Measurements from ENCODE around the gene CEP57L1. TPM values are rescaled to one million over a fixed set of nuclear protein-coding genes. Genes with fewer than 3 reads are reported as not detected.

Gene CEP57L1
- total RNA-seq, 1 donor from 2014 or later: 13.5 TPM

DNA sequence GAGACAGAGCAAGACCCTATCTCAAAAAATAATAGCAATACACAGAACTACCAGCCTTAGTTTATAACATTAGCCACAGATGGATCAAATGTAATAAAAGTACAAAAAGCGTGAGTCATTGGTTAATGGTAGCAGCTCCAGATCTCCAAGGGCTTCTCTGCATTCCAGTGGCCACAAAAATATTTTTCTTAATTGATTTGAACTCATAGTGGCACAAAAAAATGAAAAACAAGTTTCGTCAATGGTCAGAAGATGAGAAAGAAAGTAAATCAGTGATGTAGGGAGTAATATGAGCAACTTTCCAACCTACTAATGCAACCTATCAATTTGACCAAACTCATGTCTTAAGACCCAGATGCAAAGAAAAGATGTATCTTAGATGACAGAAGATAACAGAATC lies 79.6 kb downstream of the CEP57L1 start:
- no peaks in the 10 kb centered on the region for H3K9me3 ChIP-seq
- no peak overlapping the region for H3K4me3 ChIP-seq
- H3K36me3 ChIP-seq: no peaks in the 10 kb centered on the region
- no peak for DNase-seq (ENCODE audit: extremely low spot score in 2 of 2)
- TF ChIP-seq POLR2A (IDR thresholded peaks at IDR 0.05) (no peak), POLR2AphosphoS5 (IDR thresholded peaks at IDR 0.05; ENCODE audit: insufficient read depth in 1 of 2, low read depth in 1 of 2) (no peak)
- TF ChIP-seq, protein P1, sequence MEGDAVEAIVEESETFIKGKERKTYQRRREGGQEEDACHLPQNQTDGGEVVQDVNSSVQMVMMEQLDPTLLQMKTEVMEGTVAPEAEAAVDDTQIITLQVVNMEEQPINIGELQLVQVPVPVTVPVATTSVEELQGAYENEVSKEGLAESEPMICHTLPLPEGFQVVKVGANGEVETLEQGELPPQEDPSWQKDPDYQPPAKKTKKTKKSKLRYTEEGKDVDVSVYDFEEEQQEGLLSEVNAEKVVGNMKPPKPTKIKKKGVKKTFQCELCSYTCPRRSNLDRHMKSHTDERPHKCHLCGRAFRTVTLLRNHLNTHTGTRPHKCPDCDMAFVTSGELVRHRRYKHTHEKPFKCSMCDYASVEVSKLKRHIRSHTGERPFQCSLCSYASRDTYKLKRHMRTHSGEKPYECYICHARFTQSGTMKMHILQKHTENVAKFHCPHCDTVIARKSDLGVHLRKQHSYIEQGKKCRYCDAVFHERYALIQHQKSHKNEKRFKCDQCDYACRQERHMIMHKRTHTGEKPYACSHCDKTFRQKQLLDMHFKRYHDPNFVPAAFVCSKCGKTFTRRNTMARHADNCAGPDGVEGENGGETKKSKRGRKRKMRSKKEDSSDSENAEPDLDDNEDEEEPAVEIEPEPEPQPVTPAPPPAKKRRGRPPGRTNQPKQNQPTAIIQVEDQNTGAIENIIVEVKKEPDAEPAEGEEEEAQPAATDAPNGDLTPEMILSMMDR (IDR thresholded peaks at IDR 0.05): no peak
- H3K4me1 ChIP-seq: peaks cover 9% of the 10 kb centered on the region
- peak overlapping the region; percentile 27 for H3K27ac ChIP-seq
- intact Hi-C loops (cut with DNase I): no loop called here
- H3K27me3 ChIP-seq: no peaks in the 10 kb centered on the region

DNA sequence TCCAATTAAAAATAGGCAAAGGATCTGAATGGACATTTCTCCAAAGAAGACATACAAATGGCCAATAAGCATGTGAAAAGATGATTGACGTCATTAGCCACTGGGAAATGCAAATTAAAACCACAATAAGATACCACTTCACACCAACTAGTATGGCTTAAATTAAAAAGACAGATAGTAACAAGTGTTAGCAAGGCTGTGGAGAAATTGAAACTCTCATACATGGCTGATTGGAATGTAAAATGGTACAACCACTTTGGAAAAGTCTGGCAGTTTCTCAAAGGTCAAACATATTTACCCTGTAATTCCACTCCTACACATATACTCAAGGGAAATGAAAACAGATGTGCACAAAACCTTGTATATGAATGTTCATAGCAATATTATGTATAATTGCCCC lies 83.6 kb downstream of the CEP57L1 start:
- DNase-seq (ENCODE audit: extremely low spot score in 2 of 2): no peak
- H3K27ac ChIP-seq: no peak overlapping the region
- H3K27me3 ChIP-seq: no peaks in the 10 kb centered on the region
- TF ChIP-seq POLR2A (IDR thresholded peaks at IDR 0.05) (no peak), POLR2AphosphoS5 (IDR thresholded peaks at IDR 0.05; ENCODE audit: insufficient read depth in 1 of 2, low read depth in 1 of 2) (no peak)
- TF ChIP-seq, protein P1 (IDR thresholded peaks at IDR 0.05): no peak
- peaks cover 8% of the 10 kb centered on the region for H3K4me1 ChIP-seq
- no peaks in the 10 kb centered on the region for H3K36me3 ChIP-seq
- no peaks in the 10 kb centered on the region for H3K9me3 ChIP-seq
- H3K4me3 ChIP-seq: no peak overlapping the region
- intact Hi-C loops (cut with DNase I): no loop called here

DNA sequence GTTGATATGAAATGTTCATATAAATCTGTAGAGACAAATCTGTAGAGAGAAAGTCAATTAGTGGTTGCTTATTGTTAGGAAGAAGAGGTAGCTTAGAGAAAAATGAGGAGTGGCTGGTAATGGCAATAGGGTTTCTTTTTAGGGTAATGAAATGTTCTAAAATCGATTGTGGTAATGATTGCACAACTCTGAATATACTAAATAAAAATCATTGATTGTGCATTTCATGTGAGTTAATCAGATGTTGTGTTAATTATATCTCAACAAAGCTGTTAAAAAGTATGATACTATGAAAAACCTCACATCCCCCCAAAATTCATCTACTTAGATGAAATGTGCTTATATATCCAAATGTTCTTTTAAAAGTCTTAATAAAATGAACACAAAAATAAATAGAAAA lies 84.2 kb downstream of the CEP57L1 start:
- H3K27ac ChIP-seq: no peak overlapping the region
- TF ChIP-seq, protein P1 (IDR thresholded peaks at IDR 0.05): no peak
- TF ChIP-seq POLR2AphosphoS5 (IDR thresholded peaks at IDR 0.05; ENCODE audit: insufficient read depth in 1 of 2, low read depth in 1 of 2) (no peak), POLR2A (IDR thresholded peaks at IDR 0.05) (no peak)
- intact Hi-C loops (cut with DNase I): no loop called here
- no peak for DNase-seq (ENCODE audit: extremely low spot score in 2 of 2)
- no peaks in the 10 kb centered on the region for H3K27me3 ChIP-seq
- no peaks in the 10 kb centered on the region for H3K9me3 ChIP-seq
- no peak overlapping the region for H3K4me3 ChIP-seq
- peaks cover 2% of the 10 kb centered on the region for H3K4me1 ChIP-seq
- no peaks in the 10 kb centered on the region for H3K36me3 ChIP-seq

DNA sequence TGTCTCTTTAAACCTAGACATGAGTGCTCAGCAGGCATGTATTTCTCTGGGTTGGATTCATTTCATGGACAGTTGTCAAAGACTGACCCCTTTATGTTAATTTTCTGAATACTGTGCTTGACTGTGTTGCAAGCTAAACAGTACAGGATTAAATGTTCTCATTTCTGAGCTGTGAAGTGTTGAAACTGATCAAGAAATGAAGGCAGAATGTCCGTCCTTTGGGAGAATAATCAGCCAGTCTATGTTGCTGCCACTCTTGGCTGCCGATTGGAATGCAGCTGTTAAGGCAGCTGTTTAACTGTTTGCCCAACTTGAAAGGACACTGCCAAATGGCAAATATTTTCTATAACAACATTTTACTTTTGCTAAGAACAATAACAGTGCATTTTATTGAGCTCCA lies 87.3 kb downstream of the CEP57L1 start:
- DNase-seq (ENCODE audit: extremely low spot score in 2 of 2): no peak
- intact Hi-C loops (cut with DNase I): no loop called here
- TF ChIP-seq, protein P1 (IDR thresholded peaks at IDR 0.05): no peak
- TF ChIP-seq POLR2AphosphoS5 (IDR thresholded peaks at IDR 0.05; ENCODE audit: insufficient read depth in 1 of 2, low read depth in 1 of 2) (no peak), POLR2A (IDR thresholded peaks at IDR 0.05) (no peak)
- Histone ChIP-seq H3K36me3 (no peaks in the 10 kb centered on the region), H3K9me3 (no peaks in the 10 kb centered on the region), H3K27ac (no peak overlapping the region), H3K27me3 (no peaks in the 10 kb centered on the region), H3K4me1 (no peaks in the 10 kb centered on the region), H3K4me3 (no peak overlapping the region)

DNA sequence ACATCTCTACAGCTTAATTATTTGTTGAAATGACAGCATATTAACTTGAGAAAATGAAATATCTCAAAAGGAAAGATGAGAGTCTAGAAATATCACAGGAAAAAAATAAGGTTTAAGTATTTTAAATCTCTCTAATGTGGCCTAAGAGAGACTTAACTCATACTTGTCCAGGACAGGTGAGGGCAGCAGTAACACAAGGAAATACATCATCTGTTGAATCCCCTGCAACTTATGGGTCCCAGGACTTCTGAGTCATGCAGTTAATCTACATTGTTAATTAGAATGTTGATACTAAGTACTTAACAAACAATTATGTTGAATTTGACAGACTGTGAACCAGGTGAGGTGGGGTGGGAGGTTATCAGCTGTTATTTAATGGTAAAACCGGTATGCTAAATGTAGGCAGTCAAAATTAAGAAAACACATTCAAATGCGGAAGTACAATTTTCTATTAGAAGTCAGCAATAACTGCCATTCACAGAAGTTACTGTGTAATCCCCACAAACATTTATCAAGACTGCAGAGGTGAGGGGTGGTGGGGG lies 87.9 kb downstream of the CEP57L1 start:
- H3K9me3 ChIP-seq: no peaks in the 10 kb centered on the region
- TF ChIP-seq POLR2AphosphoS5 (IDR thresholded peaks at IDR 0.05; ENCODE audit: insufficient read depth in 1 of 2, low read depth in 1 of 2): no peak
- TF ChIP-seq POLR2A (IDR thresholded peaks at IDR 0.05): no peak
- TF ChIP-seq, protein P1 (IDR thresholded peaks at IDR 0.05): no peak
- intact Hi-C loops (cut with DNase I): no loop called here
- H3K4me3 ChIP-seq: no peak overlapping the region
- no peaks in the 10 kb centered on the region for H3K4me1 ChIP-seq
- no peak for DNase-seq (ENCODE audit: extremely low spot score in 2 of 2)
- H3K27ac ChIP-seq: no peak overlapping the region
- H3K36me3 ChIP-seq: no peaks in the 10 kb centered on the region
- H3K27me3 ChIP-seq: no peaks in the 10 kb centered on the region
